Neural crest cell (in vitro differentiated cells): ENCODE data around the gene SLC9A2. TPM values are rescaled to one million over a fixed set of nuclear protein-coding genes. Genes with fewer than 3 reads are reported as not detected.

Experiments used
- DNase-seq: peaks from one replicate; pipeline ENCODE4 v3.0.0; 2021; ENCODE audit warnings: low read depth, mixed read lengths, low spot score
- H3K27ac Mint-ChIP-seq: one replicate; pipeline ENCODE4 v1.8.0; 2021; ENCODE audit warnings: mild to moderate bottlenecking, mixed read lengths; ENCODE audit not compliant: unreplicated experiment
- H3K27me3 Mint-ChIP-seq: 2 replicates; pipeline ENCODE4 v1.8.0; 2021; ENCODE audit warnings: low read depth, mild to moderate bottlenecking, mixed read lengths
- H3K36me3 Mint-ChIP-seq: 2 replicates; pipeline ENCODE4 v1.8.0; 2021; ENCODE audit warnings: low read depth, mild to moderate bottlenecking, mixed read lengths
- H3K4me1 Mint-ChIP-seq: 2 replicates; pipeline ENCODE4 v1.8.0; 2021; ENCODE audit warnings: mixed read lengths
- H3K4me3 Mint-ChIP-seq: one replicate; pipeline ENCODE4 v1.8.0; 2021; ENCODE audit warnings: mild to moderate bottlenecking, mixed read lengths
- H3K9me3 Mint-ChIP-seq: 2 replicates; pipeline ENCODE4 v1.8.0; 2021; ENCODE audit warnings: mixed read lengths
- CTCF ChIP-seq: fragments of 200-600 bp; sonication (generic); conservative IDR thresholded peaks from 2 replicates; pipeline ENCODE4 v1.5.0; 2021; ENCODE audit warnings: antibody characterized with exemption, mild to moderate bottlenecking
- total RNA-seq: library from RNA; stranded (reverse); gene quantifications from 2 replicates; pipeline ENCODE4 v1.2.1, GENCODE V29; 2021

Gene SLC9A2
- total RNA-seq, 1 donor from 2014 or later, result 0.09 TPM

GRCh38 chr2:102718387-102719316, 99.3 kb downstream of the SLC9A2 start:
- no peak for TF ChIP-seq CTCF
- no peaks in the 10 kb centered on the region for H3K9me3 Mint-ChIP-seq
- peaks cover 43% of the 10 kb centered on the region for H3K36me3 Mint-ChIP-seq
- H3K27me3 Mint-ChIP-seq, result no peaks in the 10 kb centered on the region
- no peak overlapping the region for H3K4me3 Mint-ChIP-seq
- DNase-seq, result no peak
- H3K27ac Mint-ChIP-seq, result no peak overlapping the region
- H3K4me1 Mint-ChIP-seq, result no peaks in the 10 kb centered on the region

GRCh38 chr2:102724016-102724490, 104.7 kb downstream of the SLC9A2 start:
- H3K4me1 Mint-ChIP-seq, result no peaks in the 10 kb centered on the region
- H3K9me3 Mint-ChIP-seq, result no peaks in the 10 kb centered on the region
- peaks cover 41% of the 10 kb centered on the region for H3K36me3 Mint-ChIP-seq
- no peaks in the 10 kb centered on the region for H3K27me3 Mint-ChIP-seq
- no peak overlapping the region for H3K4me3 Mint-ChIP-seq
- TF ChIP-seq CTCF, result no peak
- no peak for DNase-seq
- H3K27ac Mint-ChIP-seq, result no peak overlapping the region

GRCh38 chr2:102724553-102724952, 105.2 kb downstream of the SLC9A2 start:
- no peak overlapping the region for H3K4me3 Mint-ChIP-seq
- no peaks in the 10 kb centered on the region for H3K9me3 Mint-ChIP-seq
- no peaks in the 10 kb centered on the region for H3K27me3 Mint-ChIP-seq
- no peak for DNase-seq
- H3K4me1 Mint-ChIP-seq, result no peaks in the 10 kb centered on the region
- peak overlapping the region; percentile 29 for H3K27ac Mint-ChIP-seq
- TF ChIP-seq CTCF, result no peak
- H3K36me3 Mint-ChIP-seq, result peaks cover 38% of the 10 kb centered on the region

- H3K4me1 Mint-ChIP-seq, result no peaks in the 10 kb centered on the region
- no peak for TF ChIP-seq CTCF
- peaks cover 25% of the 10 kb centered on the region for H3K36me3 Mint-ChIP-seq
- H3K4me3 Mint-ChIP-seq, result no peak overlapping the region
- DNase-seq, result no peak
- no peak overlapping the region for H3K27ac Mint-ChIP-seq
- no peaks in the 10 kb centered on the region for H3K9me3 Mint-ChIP-seq
- H3K27me3 Mint-ChIP-seq, result no peaks in the 10 kb centered on the region
Measured at GRCh38 chr2:102726128-102727087, 107.1 kb downstream of the SLC9A2 start.

- no peaks in the 10 kb centered on the region for H3K9me3 Mint-ChIP-seq
- peaks cover 36% of the 10 kb centered on the region for H3K4me1 Mint-ChIP-seq
- H3K27ac Mint-ChIP-seq, result peak overlapping the region; percentile 88
- no peak for DNase-seq
- TF ChIP-seq CTCF, result no peak
- H3K4me3 Mint-ChIP-seq, result peak overlapping the region; percentile 97
- no peaks in the 10 kb centered on the region for H3K27me3 Mint-ChIP-seq
- H3K36me3 Mint-ChIP-seq, result peaks cover 6% of the 10 kb centered on the region
Measured at GRCh38 chr2:102735416-102736109, 116.2 kb downstream of the SLC9A2 start.
